Measurements from ENCODE around the gene ARTN. TPM values are rescaled to one million over a fixed set of nuclear protein-coding genes. Genes with fewer than 3 reads are reported as not detected.
A peak's percentile ranks its signal among the peaks of the same experiment; 100 is the strongest.

The ARTN gene
- total and polyA plus RNA-seq, 9 of the 15 experiments (the other 6 are each of a cell fraction or from before 2014, with no cell fraction given) = 0.06 to 0.38 TPM; not detected in 7

DNA sequence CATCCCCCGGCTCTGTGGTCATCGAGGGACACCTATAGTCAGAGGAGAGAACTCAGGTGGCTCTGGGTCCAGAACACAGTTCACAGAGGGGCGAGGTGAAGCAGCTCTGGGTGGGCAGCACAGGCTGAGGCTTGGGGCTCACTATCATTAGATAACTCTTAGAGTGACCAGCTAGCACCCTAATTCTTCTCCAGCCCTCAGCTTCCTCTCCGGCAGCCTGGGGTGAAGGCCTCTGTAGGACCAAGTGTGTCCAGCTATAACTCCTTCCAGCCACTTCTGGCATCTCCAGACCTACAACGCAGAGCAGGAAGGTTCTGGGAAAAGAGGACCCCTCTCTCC is 1.4 kb downstream of the ARTN start:
- DNase-seq (ENCODE audit: extremely low read depth in 1 of 4, low spot score in 3 of 4) = no peak
- Histone ChIP-seq H3K9me3 (replicated peaks; ENCODE audit: control insufficient read depth, insufficient read depth, low read depth, low read length) (no peaks in the 10 kb centered on the region), H3K4me1 (replicated peaks in 1 of 2; ENCODE audit: control insufficient read depth in 2 of 2, insufficient read depth in 2 of 2, low read length in 2 of 2) (peaks cover 12 to 32% of the 10 kb centered on the region in 2 experiments; a peak in 4 of 5 replicates), H3K9ac (ENCODE audit: insufficient read depth in 1 of 2, low read depth in 2 of 2, low read length in 2 of 2) (no peak overlapping the region), H3K79me2 (ENCODE audit: control insufficient read depth, insufficient read depth, low read length) (no peaks in the 10 kb centered on the region), H3K4me2 (ENCODE audit: insufficient read depth, low read length) (no peak overlapping the region), H3K27me3 (ENCODE audit: control insufficient read depth in 2 of 2, insufficient read depth in 2 of 2, low read length in 2 of 2) (no peaks in the 10 kb centered on the region), H4K20me1 (replicated peaks; ENCODE audit: control insufficient read depth, insufficient read depth, low read length) (0 out of 2 replicates have a peak, but pooled peaks cover 3% of the 10 kb centered on the region), H2AFZ (ENCODE audit: low read depth, low read length) (0 out of 2 replicates have a peak overlapping the region, but pooled peaks have one; percentile 65), H3K36me3 (ENCODE audit: control insufficient read depth, insufficient read depth, low read length) (peaks cover 4% of the 10 kb centered on the region; the same call in 2 of the 3 replicates), H3K9me1 (ENCODE audit: control insufficient read depth, insufficient read depth, low read length) (peaks cover 8% of the 10 kb centered on the region), H3K4me3 (no peak overlapping the region), H3K27ac (ENCODE audit: extremely low read depth, low read depth, low read length) (no peak overlapping the region)
- 33% methylated on average over 5 of the region's 5 CpGs for WGBS (ENCODE audit: insufficient coverage, low coverage, missing lambda C conversion rate)
- no TSS peak for BruUV-seq (replicated peaks)
- ChIA-PET CTCF (ENCODE audit: low intra/inter-chr PET ratio) (interaction anchor here (0.7 to 4.7 kb wide), 9 partner anchors 11 to 708 kb away, joined by 3 to 79 read pairs (median 4); partner anchors contain the start of genes IPO13 and PTPRF), POLR2A (interaction anchor here (0.6 to 2.1 kb wide), 17 partner anchors 9 to 545 kb away, joined by 3 to 21 read pairs (median 3); partner anchors contain the start of genes ATP6V0B, IPO13, MED8 and SZT2)
- in situ Hi-C loops (cut with MboI) = loop anchor here (5.0 to 10.0 kb wide), 3 partner anchors 163 to 700 kb away; no protein-coding TSS in a partner anchor
- intact Hi-C loops (cut with micrococcal nuclease) = loop anchor here (1.0 to 5.0 kb wide), 5 partner anchors 88 to 708 kb away; no protein-coding TSS in a partner anchor
- ATAC-seq = no peak; the same call in 2 of the 3 replicates
- no peak for FAIRE-seq
- TF ChIP-seq SRSF1 (IDR thresholded peaks at IDR 0.05; ENCODE audit: low read depth, low read length) (no peak), TAF7 (tag; IDR thresholded peaks at IDR 0.05) (no peak), MYNN (IDR thresholded peaks at IDR 0.05) (no peak), MYNN (CRISPR knock-in tag; IDR thresholded peaks at IDR 0.05) (no peak), DACH1 (IDR thresholded peaks at IDR 0.05; ENCODE audit: partially characterized antibody) (peak; percentile 21), ZBTB8A (IDR thresholded peaks at IDR 0.05; ENCODE audit: partially characterized antibody) (no peak), GABPB1 (CRISPR knock-in tag; IDR thresholded peaks at IDR 0.05) (peak; percentile 56; the same call in 1 of the 2 replicates), HCFC1 (IDR thresholded peaks at IDR 0.05; ENCODE audit: low read depth, low read length) (no peak), RBFOX2 (IDR thresholded peaks at IDR 0.05; ENCODE audit: low read depth, low read length) (no peak)
- TF ChIP-seq, protein P1, sequence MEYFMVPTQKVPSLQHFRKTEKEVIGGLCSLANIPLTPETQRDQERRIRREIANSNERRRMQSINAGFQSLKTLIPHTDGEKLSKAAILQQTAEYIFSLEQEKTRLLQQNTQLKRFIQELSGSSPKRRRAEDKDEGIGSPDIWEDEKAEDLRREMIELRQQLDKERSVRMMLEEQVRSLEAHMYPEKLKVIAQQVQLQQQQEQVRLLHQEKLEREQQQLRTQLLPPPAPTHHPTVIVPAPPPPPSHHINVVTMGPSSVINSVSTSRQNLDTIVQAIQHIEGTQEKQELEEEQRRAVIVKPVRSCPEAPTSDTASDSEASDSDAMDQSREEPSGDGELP (CRISPR knock-in tag; IDR thresholded peaks at IDR 0.05; ENCODE audit: borderline replicate concordance) = 0 out of 2 replicates have a peak, but pooled peaks have one; percentile 25
- TF ChIP-seq, protein P2, sequence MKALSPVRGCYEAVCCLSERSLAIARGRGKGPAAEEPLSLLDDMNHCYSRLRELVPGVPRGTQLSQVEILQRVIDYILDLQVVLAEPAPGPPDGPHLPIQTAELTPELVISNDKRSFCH (CRISPR knock-in tag; IDR thresholded peaks at IDR 0.05) = no peak
- TF ChIP-seq, protein P2 (tag; IDR thresholded peaks at IDR 0.05) = 0 out of 2 replicates have a peak, but pooled peaks have one; percentile 2
- TF ChIP-seq, protein P3, sequence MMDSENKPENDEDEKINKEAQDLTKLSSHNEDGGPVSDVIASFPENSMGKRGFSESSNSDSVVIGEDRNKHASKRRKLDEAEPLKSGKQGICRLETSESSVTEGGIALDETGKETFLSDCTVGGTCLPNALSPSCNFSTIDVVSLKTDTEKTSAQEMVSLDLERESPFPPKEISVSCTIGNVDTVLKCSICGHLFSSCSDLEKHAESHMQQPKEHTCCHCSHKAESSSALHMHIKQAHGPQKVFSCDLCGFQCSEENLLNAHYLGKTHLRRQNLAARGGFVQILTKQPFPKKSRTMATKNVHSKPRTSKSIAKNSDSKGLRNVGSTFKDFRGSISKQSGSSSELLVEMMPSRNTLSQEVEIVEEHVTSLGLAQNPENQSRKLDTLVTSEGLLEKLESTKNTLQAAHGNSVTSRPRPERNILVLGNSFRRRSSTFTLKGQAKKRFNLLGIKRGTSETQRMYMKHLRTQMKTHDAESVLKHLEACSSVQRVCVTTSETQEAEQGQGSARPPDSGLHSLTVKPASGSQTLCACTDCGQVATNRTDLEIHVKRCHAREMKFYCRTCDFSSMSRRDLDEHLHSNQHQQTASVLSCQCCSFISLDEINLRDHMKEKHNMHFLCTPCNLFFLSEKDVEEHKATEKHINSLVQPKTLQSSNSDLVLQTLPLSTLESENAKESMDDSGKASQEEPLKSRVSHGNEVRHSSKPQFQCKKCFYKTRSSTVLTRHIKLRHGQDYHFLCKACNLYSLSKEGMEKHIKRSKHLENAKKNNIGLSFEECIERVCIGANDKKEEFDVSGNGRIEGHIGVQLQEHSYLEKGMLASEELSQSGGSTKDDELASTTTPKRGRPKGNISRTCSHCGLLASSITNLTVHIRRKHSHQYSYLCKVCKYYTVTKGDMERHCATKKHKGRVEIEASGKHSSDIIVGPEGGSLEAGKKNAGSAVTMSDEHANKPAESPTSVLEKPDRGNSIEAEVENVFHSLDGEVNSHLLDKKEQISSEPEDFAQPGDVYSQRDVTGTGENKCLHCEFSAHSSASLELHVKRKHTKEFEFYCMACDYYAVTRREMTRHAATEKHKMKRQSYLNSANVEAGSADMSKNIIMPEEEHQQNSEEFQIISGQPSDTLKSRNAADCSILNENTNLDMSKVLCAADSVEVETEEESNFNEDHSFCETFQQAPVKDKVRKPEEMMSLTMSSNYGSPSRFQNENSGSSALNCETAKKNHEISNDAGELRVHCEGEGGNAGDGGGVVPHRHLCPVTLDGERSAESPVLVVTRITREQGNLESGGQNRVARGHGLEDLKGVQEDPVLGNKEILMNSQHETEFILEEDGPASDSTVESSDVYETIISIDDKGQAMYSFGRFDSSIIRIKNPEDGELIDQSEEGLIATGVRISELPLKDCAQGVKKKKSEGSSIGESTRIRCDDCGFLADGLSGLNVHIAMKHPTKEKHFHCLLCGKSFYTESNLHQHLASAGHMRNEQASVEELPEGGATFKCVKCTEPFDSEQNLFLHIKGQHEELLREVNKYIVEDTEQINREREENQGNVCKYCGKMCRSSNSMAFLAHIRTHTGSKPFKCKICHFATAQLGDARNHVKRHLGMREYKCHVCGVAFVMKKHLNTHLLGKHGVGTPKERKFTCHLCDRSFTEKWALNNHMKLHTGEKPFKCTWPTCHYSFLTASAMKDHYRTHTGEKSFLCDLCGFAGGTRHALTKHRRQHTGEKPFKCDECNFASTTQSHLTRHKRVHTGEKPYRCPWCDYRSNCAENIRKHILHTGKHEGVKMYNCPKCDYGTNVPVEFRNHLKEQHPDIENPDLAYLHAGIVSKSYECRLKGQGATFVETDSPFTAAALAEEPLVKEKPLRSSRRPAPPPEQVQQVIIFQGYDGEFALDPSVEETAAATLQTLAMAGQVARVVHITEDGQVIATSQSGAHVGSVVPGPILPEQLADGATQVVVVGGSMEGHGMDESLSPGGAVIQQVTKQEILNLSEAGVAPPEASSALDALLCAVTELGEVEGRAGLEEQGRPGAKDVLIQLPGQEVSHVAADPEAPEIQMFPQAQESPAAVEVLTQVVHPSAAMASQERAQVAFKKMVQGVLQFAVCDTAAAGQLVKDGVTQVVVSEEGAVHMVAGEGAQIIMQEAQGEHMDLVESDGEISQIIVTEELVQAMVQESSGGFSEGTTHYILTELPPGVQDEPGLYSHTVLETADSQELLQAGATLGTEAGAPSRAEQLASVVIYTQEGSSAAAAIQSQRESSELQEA (IDR thresholded peaks at IDR 0.05; ENCODE audit: low read depth) = no peak

Measured in K562 (cell line).